ENCODE results near the gene TGM5. TPM values are rescaled to one million over a fixed set of nuclear protein-coding genes. Genes with fewer than 3 reads are reported as not detected.
"Not testable (repeated sequence)": the region's sequence is repeated elsewhere in the genome, so short reads cannot be mapped to it uniquely, and the experiment has no call there.

Gene TGM5
- total RNA-seq, 1 donor from 2014 or later = not detected

GRCh38 chr15:43299411-43299810 is 32.7 kb upstream of the TGM5 start:
- Mint-ChIP-seq H3K36me3 (ENCODE audit: unreplicated experiment) (no peaks in the 10 kb centered on the region), H3K27ac (ENCODE audit: unreplicated experiment) (no peak overlapping the region), H3K4me1 (ENCODE audit: unreplicated experiment) (no peaks in the 10 kb centered on the region), H3K9me3 (ENCODE audit: unreplicated experiment) (no peaks in the 10 kb centered on the region), H3K4me3 (ENCODE audit: unreplicated experiment) (no peak overlapping the region), H3K27me3 (ENCODE audit: unreplicated experiment) (peaks cover 63% of the 10 kb centered on the region)
- TF ChIP-seq CTCF (IDR thresholded peaks at IDR 0.05) = no peak
- no peak for DNase-seq (ENCODE audit: extremely low spot score, unreplicated experiment)

DNA sequence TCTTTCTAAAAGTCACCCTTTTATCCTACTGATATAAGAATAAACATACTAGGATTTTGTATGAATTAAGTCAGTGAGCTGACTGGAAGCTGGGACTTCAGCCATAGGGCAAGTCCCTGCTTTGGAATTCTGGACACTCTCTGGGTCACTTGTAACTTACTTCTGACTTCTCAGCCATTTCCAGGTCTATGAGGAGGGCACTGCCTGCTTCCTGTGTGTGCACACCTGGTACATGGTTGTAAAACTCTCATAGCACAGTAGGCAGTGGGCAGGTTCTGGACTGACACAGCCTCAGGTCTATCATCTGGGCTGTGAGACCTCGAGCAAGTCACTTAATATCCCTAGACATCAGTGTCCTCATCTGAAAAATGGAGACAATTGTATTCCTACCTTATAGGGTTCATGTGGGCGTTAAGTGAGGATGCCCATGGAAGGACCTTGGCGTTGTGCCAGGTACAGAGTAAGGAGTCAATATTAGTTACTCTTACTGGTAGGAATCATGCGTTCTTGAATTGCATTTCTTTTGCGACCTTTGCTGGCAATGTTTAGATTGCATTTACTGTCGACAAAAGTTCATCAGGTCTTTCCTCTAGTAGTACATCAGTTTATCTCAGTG is 27.5 kb upstream of the TGM5 start:
- H3K4me1 Mint-ChIP-seq (ENCODE audit: unreplicated experiment) = no peaks in the 10 kb centered on the region
- no peaks in the 10 kb centered on the region for H3K9me3 Mint-ChIP-seq (ENCODE audit: unreplicated experiment)
- no peak for TF ChIP-seq CTCF (IDR thresholded peaks at IDR 0.05)
- H3K4me3 Mint-ChIP-seq (ENCODE audit: unreplicated experiment) = no peak overlapping the region
- no peak overlapping the region for H3K27ac Mint-ChIP-seq (ENCODE audit: unreplicated experiment)
- no peak for DNase-seq (ENCODE audit: extremely low spot score, unreplicated experiment)
- H3K36me3 Mint-ChIP-seq (ENCODE audit: unreplicated experiment) = no peaks in the 10 kb centered on the region
- peaks cover 73% of the 10 kb centered on the region for H3K27me3 Mint-ChIP-seq (ENCODE audit: unreplicated experiment)

- no peaks in the 10 kb centered on the region for H3K36me3 Mint-ChIP-seq (ENCODE audit: unreplicated experiment)
- no peak overlapping the region for H3K4me3 Mint-ChIP-seq (ENCODE audit: unreplicated experiment)
- TF ChIP-seq CTCF (IDR thresholded peaks at IDR 0.05) = no peak
- H3K27ac Mint-ChIP-seq (ENCODE audit: unreplicated experiment) = no peak overlapping the region
- no peaks in the 10 kb centered on the region for H3K4me1 Mint-ChIP-seq (ENCODE audit: unreplicated experiment)
- no peaks in the 10 kb centered on the region for H3K9me3 Mint-ChIP-seq (ENCODE audit: unreplicated experiment)
- no peak for DNase-seq (ENCODE audit: extremely low spot score, unreplicated experiment)
- peaks cover 67% of the 10 kb centered on the region for H3K27me3 Mint-ChIP-seq (ENCODE audit: unreplicated experiment)
Measured at GRCh38 chr15:43293432-43293831, 26.7 kb upstream of the TGM5 start.

GRCh38 chr15:43292375-43293078 is 25.8 kb upstream of the TGM5 start:
- Mint-ChIP-seq H3K36me3 (ENCODE audit: unreplicated experiment) (no peaks in the 10 kb centered on the region), H3K4me3 (ENCODE audit: unreplicated experiment) (no peak overlapping the region), H3K9me3 (ENCODE audit: unreplicated experiment) (no peaks in the 10 kb centered on the region), H3K27me3 (ENCODE audit: unreplicated experiment) (peaks cover 67% of the 10 kb centered on the region), H3K4me1 (ENCODE audit: unreplicated experiment) (no peaks in the 10 kb centered on the region), H3K27ac (ENCODE audit: unreplicated experiment) (no peak overlapping the region)
- no peak for DNase-seq (ENCODE audit: extremely low spot score, unreplicated experiment)
- no peak for TF ChIP-seq CTCF (IDR thresholded peaks at IDR 0.05)

DNA sequence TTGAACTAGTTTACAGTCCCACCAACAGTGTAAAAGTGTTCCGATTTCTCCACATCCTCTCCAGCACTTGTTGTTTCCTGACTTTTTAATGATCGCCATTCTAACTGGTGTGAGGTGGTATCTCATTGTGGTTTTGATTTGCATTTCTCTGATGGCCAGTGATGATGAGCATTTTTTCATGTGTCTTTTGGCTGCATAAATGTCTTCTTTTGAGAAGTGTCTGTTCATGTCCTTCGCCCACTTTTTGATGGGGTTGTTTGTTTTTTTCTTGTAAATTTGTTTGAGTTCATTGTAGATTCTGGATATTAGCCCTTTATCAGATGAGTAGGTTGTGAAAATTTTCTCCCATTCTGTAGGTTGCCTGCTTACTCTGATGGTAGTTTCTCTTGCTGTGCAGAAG is 22.9 kb upstream of the TGM5 start:
- not testable (repeated sequence) for DNase-seq (ENCODE audit: extremely low spot score, unreplicated experiment); H3K36me3 Mint-ChIP-seq (ENCODE audit: unreplicated experiment); H3K4me1 Mint-ChIP-seq (ENCODE audit: unreplicated experiment); H3K27ac Mint-ChIP-seq (ENCODE audit: unreplicated experiment); H3K4me3 Mint-ChIP-seq (ENCODE audit: unreplicated experiment); H3K9me3 Mint-ChIP-seq (ENCODE audit: unreplicated experiment)
- peaks cover 57% of the 10 kb centered on the region for H3K27me3 Mint-ChIP-seq (ENCODE audit: unreplicated experiment)

Data from osteocyte (in vitro differentiated cells).